Activated CD8-positive, alpha-beta T cell treated with anti-CD3 and anti-CD28 coated beads for 36 hours (primary cell): Measurements from ENCODE around the gene AGO4. TPM values are rescaled to one million over a fixed set of nuclear protein-coding genes. Genes with fewer than 3 reads are reported as not detected.
"Not testable (repeated sequence)": the region's sequence is repeated elsewhere in the genome, so short reads cannot be mapped to it uniquely, and the experiment has no call there.

Experiments used
- ATAC-seq: fragments of 200-7000 bp; cut with Tn5 transposase; one replicate; pipeline ENCODE4 v1.10.0; 2021; ENCODE audit warnings: mild to moderate bottlenecking, moderate library complexity
- CTCF ChIA-PET: fragments of 350-600 bp; sonication (Branson Sonifier 250); formaldehyde crosslinking; loops from one replicate; lab custom pipeline; 2021; ENCODE audit warnings: antibody characterized with exemption; lab: Charles Lee
- POLR2A ChIA-PET: fragments of 350-600 bp; sonication (Branson Sonifier 250); formaldehyde crosslinking; loops from one replicate; lab custom pipeline; 2021; ENCODE audit warnings: antibody characterized with exemption; lab: Charles Lee
- DNase-seq: peaks from one replicate; pipeline ENCODE4 v3.0.0-alpha.2; 2020
- H3K27ac Mint-ChIP-seq: one replicate; pipeline ENCODE4 v1.8.0; 2021; ENCODE audit warnings: mild to moderate bottlenecking, mixed read lengths
- H3K27me3 Mint-ChIP-seq: one replicate; pipeline ENCODE4 v1.8.0; 2021; ENCODE audit warnings: mixed read lengths
- H3K36me3 Mint-ChIP-seq: one replicate; pipeline ENCODE4 v1.8.0; 2021; ENCODE audit warnings: low read depth, mixed read lengths
- H3K4me1 Mint-ChIP-seq: one replicate; pipeline ENCODE4 v1.8.0; 2021; ENCODE audit warnings: low read depth, mixed read lengths
- H3K4me3 Mint-ChIP-seq: one replicate; pipeline ENCODE4 v1.8.0; 2021; ENCODE audit warnings: mild to moderate bottlenecking, moderate library complexity, mixed read lengths
- H3K9me3 Mint-ChIP-seq: one replicate; pipeline ENCODE4 v1.8.0; 2021; ENCODE audit warnings: mixed read lengths
- intact Hi-C: fragments of 100-400 bp; cut with micrococcal nuclease; formaldehyde crosslinking; loops from one replicate; pipeline ENCODE4 v1.10.0; 2022
- total RNA-seq, 2 experiments: library from RNA; stranded (reverse); gene quantifications; one replicate each; pipeline ENCODE4 v1.2.3, GENCODE V29; 2021
- TF ChIP-seq, protein P1 (sequence below): fragments of 200-600 bp; IDR thresholded peaks from one replicate; pipeline ENCODE4 v1.8.0; 2022; ENCODE audit warnings: antibody characterized with exemption, mild to moderate bottlenecking

Gene AGO4
- total RNA-seq, 2 experiments from 2014 or later = 3.8 to 3.9 TPM

DNA sequence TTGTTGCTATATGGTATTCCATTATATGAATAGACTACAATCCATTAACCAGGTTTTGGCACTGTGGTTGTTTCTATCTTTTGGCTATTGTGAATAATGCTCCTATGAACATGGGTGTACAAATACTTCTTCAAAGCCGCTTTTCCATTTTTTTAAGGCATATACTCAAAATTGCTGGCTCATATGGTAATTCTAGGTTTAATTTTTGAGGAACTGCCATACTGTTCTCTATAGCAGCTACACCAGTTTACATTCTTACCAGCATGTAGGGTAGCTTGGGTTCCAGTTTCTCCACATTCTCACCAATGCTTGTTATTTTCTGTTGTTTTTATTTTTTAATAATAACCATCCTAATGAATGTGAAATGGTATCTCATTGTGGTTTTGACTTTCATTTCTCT lies 55.3 kb downstream of the AGO4 start:
- Mint-ChIP-seq H3K27ac (no peak overlapping the region), H3K4me1 (no peaks in the 10 kb centered on the region), H3K36me3 (no peaks in the 10 kb centered on the region), H3K4me3 (no peak overlapping the region), H3K27me3 (no peaks in the 10 kb centered on the region), H3K9me3 (no peaks in the 10 kb centered on the region)
- TF ChIP-seq, protein P1, sequence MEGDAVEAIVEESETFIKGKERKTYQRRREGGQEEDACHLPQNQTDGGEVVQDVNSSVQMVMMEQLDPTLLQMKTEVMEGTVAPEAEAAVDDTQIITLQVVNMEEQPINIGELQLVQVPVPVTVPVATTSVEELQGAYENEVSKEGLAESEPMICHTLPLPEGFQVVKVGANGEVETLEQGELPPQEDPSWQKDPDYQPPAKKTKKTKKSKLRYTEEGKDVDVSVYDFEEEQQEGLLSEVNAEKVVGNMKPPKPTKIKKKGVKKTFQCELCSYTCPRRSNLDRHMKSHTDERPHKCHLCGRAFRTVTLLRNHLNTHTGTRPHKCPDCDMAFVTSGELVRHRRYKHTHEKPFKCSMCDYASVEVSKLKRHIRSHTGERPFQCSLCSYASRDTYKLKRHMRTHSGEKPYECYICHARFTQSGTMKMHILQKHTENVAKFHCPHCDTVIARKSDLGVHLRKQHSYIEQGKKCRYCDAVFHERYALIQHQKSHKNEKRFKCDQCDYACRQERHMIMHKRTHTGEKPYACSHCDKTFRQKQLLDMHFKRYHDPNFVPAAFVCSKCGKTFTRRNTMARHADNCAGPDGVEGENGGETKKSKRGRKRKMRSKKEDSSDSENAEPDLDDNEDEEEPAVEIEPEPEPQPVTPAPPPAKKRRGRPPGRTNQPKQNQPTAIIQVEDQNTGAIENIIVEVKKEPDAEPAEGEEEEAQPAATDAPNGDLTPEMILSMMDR = no peak
- no peak for ATAC-seq
- POLR2A ChIA-PET = no interaction called here
- CTCF ChIA-PET = interaction anchor here (0.6 kb wide), 1 partner anchor 588 kb away, joined by 3 read pairs; no protein-coding TSS in a partner anchor
- DNase-seq = no peak
- intact Hi-C loops = no loop called here

DNA sequence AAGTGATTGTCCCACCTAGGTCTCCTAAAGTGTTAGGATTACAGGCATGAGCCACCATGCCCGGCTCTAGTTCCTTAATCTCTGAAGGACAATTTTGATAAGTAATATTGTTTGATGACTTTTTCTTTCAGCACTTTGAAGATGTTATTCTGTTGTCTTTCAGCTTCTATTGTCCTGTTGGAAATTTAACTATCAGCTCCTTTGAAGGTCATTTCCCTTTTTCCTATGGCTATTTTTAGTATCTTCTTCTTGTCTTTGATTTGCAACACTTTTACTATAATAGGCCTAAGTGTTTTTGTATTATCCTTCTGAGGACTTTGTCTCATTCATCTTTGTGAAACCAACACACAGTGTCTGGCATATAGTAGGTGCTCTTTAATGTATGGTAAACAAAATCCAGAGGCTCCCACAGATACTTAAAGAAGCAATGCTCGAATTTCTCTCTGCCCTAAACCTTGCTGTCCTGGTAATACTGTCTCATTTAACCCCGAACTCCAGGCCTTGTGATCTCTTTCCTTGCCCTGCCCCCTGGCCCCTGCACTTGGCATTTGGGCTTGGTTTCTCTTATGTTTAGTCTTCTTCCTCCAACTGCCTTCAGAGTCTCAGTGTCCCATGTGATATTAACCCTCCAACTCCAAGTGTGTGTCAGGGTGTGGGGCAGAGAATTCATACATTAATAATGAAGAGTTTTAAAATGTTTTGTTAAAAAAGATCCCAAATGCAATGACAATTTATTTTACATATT lies 56.2 kb downstream of the AGO4 start:
- H3K27ac Mint-ChIP-seq = no peak overlapping the region
- intact Hi-C loops = no loop called here
- no peak overlapping the region for H3K4me3 Mint-ChIP-seq
- no peaks in the 10 kb centered on the region for H3K4me1 Mint-ChIP-seq
- DNase-seq (no peak), ATAC-seq (no peak)
- H3K9me3 Mint-ChIP-seq = no peaks in the 10 kb centered on the region
- H3K27me3 Mint-ChIP-seq = no peaks in the 10 kb centered on the region
- TF ChIP-seq, protein P1 = no peak
- CTCF ChIA-PET = no interaction called here
- H3K36me3 Mint-ChIP-seq = no peaks in the 10 kb centered on the region
- POLR2A ChIA-PET = no interaction called here

DNA sequence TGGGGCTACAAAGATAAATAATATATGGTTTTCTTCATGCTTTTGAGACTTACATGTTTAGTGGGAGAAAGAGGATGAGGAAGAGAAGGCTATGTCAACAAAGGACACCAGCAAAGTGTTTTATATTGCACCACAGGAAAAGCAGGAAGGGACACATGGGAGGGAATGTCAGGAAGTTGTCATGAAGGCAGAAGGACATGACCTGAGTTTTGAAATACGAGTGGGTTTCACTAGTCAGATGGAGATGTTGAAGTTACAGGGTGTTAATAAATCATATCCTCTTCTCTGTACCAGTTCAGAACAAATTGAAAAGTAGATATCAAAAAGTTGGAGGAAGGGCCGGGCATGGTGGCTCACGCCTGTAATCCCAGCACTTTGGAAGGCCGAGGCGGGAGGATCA lies 57.0 kb downstream of the AGO4 start:
- no peak overlapping the region for H3K27ac Mint-ChIP-seq
- TF ChIP-seq, protein P1 = no peak
- intact Hi-C loops = no loop called here
- POLR2A ChIA-PET = no interaction called here
- H3K4me3 Mint-ChIP-seq = no peak overlapping the region
- CTCF ChIA-PET = no interaction called here
- no peak for DNase-seq
- no peak for ATAC-seq
- no peaks in the 10 kb centered on the region for H3K27me3 Mint-ChIP-seq
- no peaks in the 10 kb centered on the region for H3K4me1 Mint-ChIP-seq
- H3K36me3 Mint-ChIP-seq = no peaks in the 10 kb centered on the region
- no peaks in the 10 kb centered on the region for H3K9me3 Mint-ChIP-seq

DNA sequence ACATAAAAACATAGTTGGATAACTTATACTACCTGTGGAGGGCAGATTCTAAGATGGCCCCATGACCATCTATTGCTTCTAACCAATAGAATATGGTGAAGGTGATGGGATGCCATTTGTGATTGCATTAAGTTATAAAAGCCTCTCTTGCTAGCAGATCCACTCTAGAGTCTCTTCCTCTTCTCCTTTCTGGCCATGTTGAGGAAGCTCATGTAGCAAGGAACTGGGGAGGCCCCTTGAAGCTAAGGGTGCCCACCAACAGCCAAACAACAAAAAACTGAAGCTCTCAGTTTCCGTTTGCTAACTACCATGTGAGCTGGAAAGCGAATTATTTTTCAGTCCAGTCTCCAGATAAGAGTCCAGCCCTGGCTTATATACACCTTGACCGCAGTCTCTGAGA lies 59.2 kb downstream of the AGO4 start:
- intact Hi-C loops = no loop called here
- H3K9me3 Mint-ChIP-seq = no peaks in the 10 kb centered on the region
- no peaks in the 10 kb centered on the region for H3K27me3 Mint-ChIP-seq
- ChIA-PET CTCF (no interaction called here), POLR2A (no interaction called here)
- TF ChIP-seq, protein P1 = no peak
- no peak overlapping the region for H3K27ac Mint-ChIP-seq
- H3K36me3 Mint-ChIP-seq = no peaks in the 10 kb centered on the region
- no peaks in the 10 kb centered on the region for H3K4me1 Mint-ChIP-seq
- H3K4me3 Mint-ChIP-seq = no peak overlapping the region
- DNase-seq (no peak), ATAC-seq (no peak)

DNA sequence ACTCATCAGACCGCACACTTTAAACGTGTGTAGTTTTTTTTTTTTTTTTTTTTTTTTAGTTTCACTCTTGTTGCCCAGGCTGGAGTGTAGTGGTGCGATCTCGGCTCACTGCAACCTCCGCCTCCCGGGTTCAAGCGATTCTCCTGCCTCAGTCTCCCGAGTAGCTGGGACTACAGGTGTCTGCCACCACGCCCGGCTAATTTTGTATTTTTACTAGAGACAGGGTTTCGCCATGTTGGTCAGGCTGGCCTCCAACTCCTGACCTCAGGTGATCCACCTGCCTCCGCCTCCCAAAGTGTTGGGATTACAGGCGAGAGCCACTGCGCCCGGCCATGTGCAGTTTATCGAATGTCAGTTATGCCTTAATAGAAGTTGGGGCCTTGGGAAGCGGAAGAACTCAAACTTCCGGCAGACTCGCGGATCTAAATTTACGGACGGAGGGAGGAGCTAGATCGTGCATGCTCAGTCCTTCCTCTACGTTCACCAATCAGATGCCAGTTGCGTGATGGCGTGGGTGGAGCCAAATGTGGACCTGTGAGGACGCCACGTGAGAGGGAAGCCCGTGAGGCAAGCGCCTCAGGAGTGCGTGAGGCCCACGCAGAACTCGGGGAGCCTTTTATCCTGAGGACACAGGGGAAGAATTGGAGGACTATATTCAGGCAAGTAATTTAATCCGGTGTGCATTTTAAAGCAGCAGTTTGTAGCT lies 61.6 kb downstream of the AGO4 start:
- H3K27ac Mint-ChIP-seq, ATAC-seq, H3K27me3 Mint-ChIP-seq, H3K4me3 Mint-ChIP-seq, DNase-seq, H3K9me3 Mint-ChIP-seq, intact Hi-C loops, CTCF ChIA-PET, H3K36me3 Mint-ChIP-seq, H3K4me1 Mint-ChIP-seq: not testable (repeated sequence)
- POLR2A ChIA-PET = interaction anchor here (0.6 kb wide), 1 partner anchor 414 kb away, joined by 3 read pairs; no protein-coding TSS in a partner anchor
